Upper lobe of left lung (tissue), 4 donors: ENCODE measurements around the gene CACNB4.

Experiments used
- EP300 ChIP-seq, 4 donors: sonication (generic); formaldehyde crosslinking; IDR thresholded peaks; one replicate each; pipeline ENCODE4 v1.5.1; 2017; ENCODE audit warnings: antibody characterized with exemption in 4 of 4, control low read depth in 2 of 4
- TF ChIP-seq, protein P1 (sequence below), 6 experiments: fragments of 450-650 bp in 4 of 6; fragments of 200-600 bp in 2 of 6; sonication (generic) in 2 of 6; IDR thresholded peaks; one replicate each; pipeline ENCODE4 v1.5.1; 2016 to 2019; ENCODE audit warnings: antibody characterized with exemption in 6 of 6

DNA sequence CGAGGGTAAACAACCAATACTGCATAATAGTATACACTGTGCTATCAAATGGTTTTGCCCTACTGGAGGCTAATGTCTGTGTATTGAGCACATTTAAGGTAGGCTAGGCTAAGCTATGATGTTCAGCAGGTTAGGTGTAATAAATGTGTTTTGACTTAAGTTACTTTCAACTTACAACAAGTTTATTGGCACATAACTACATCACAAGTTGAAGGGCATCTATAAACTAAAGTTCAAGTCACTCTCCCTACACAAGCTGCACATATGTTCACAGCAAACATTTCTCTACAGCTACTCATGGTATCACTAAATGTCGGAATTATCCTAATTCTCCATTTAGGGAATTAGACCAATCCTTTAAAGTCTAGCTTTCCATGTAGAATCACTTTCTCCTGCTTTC lies 282.0 kb downstream of the CACNB4 start:
- TF ChIP-seq, protein P1, sequence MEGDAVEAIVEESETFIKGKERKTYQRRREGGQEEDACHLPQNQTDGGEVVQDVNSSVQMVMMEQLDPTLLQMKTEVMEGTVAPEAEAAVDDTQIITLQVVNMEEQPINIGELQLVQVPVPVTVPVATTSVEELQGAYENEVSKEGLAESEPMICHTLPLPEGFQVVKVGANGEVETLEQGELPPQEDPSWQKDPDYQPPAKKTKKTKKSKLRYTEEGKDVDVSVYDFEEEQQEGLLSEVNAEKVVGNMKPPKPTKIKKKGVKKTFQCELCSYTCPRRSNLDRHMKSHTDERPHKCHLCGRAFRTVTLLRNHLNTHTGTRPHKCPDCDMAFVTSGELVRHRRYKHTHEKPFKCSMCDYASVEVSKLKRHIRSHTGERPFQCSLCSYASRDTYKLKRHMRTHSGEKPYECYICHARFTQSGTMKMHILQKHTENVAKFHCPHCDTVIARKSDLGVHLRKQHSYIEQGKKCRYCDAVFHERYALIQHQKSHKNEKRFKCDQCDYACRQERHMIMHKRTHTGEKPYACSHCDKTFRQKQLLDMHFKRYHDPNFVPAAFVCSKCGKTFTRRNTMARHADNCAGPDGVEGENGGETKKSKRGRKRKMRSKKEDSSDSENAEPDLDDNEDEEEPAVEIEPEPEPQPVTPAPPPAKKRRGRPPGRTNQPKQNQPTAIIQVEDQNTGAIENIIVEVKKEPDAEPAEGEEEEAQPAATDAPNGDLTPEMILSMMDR (IDR thresholded peaks at IDR 0.05), result no peak
- TF ChIP-seq EP300 (IDR thresholded peaks at IDR 0.05), result no peak
